Right lobe of liver (tissue), 4 donors: Measurements from ENCODE around the gene ZNF276.

Experiments
- CTCF ChIP-seq, 4 donors: fragments of 200-600 bp in 3 of 4; fragments of 450-650 bp in 1 of 4; IDR thresholded peaks; one replicate each; pipeline versions ENCODE4 v1.5.1 to v1.8.0; 2016 to 2022; ENCODE audit warnings: antibody characterized with exemption in 4 of 4, mild to moderate bottlenecking in 2 of 4
- POLR2A ChIP-seq: fragments of 450-650 bp; IDR thresholded peaks from one replicate; pipeline ENCODE4 v1.6.1; 2017; ENCODE audit warnings: antibody characterized with exemption, mild to moderate bottlenecking
- donor health status: DM: no; HTN: no; CAD: no.
- donor health status: DM: no; HTN: no; CAD: no.
- donor health status: DM: no; HTN: yes; CAD: no.

DNA sequence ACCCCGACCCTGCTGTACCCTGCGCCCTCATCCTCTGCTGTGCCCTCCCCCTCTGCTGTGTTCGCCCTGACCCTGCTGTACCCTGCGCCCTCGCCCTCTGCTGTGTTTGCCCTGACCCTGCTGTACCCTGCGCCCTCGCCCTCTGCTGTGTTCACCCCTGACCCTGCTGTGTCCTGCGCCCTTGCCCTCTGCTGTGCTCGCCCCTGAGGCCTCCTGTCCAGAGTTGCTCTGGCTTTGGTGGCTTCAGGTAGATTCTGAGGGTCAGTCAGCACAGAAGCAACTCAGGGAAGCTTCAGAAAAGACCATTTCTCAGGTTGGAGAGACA lies 11.5 kb downstream of the ZNF276 start:
- TF ChIP-seq CTCF (IDR thresholded peaks at IDR 0.05), result no peak
- no peak for TF ChIP-seq POLR2A
